HCT116 (cell line): Measurements from ENCODE around the gene OPN4. TPM values are rescaled to one million over a fixed set of nuclear protein-coding genes. Genes with fewer than 3 reads are reported as not detected.

Experiments
- ATAC-seq: fragments of 200-7000 bp; cut with Tn5 transposase; 2 replicates; pipeline ENCODE4 v1.9.1; 2020; ENCODE audit warnings: mild to moderate bottlenecking, moderate library complexity
- BruUV-seq: library from RNA; stranded (reverse); fragments of 400-500 nt; replicated peaks from 2 replicates; lab custom pipeline; 2021; lab: Mats Ljungman, UMichigan
- CTCF ChIA-PET: fragments of 300-600 bp; sonication (Branson Sonifier 250); formaldehyde crosslinking; loops from one replicate; lab custom pipeline; 2021; ENCODE audit warnings: antibody characterized with exemption; lab: Charles Lee
- POLR2A ChIA-PET: fragments of 300-600, 350-600 bp; sonication (Branson Sonifier 250); formaldehyde crosslinking; loops from one replicate; lab custom pipeline; 2021; ENCODE audit warnings: antibody characterized with exemption; lab: Charles Lee
- RAD21 ChIA-PET, 2 experiments: fragments of 300-600 bp; sonication (Branson Sonifier 250); formaldehyde crosslinking; loops; one replicate each; lab custom pipeline; 2023; ENCODE audit warnings: low total read pairs in 2 of 2; ENCODE audit not compliant: uncharacterized antibody in 2 of 2, unreplicated experiment in 2 of 2, low non-redundant PET in 1 of 2; lab: Charles Lee
- DNase-seq: peaks from one replicate; pipeline ENCODE4 v3.0.0-alpha.2; 2010; ENCODE audit warnings: low read depth, low spot score
- H2AFZ ChIP-seq: fragments of 200-600 bp; shearing (Covaris generic), sonication (generic); 2 replicates; pipeline ENCODE4 v1.6.1; 2017; ENCODE audit warnings: low read depth, mixed run types, mixed read lengths, antibody characterized with exemption, low read length; ENCODE audit not compliant: poor library complexity, severe bottlenecking
- H3K27ac ChIP-seq: 2 replicates; pipeline ENCODE4 v1.5.1; 2012; ENCODE audit warnings: low read depth, low read length
- H3K27me3 ChIP-seq: fragments of 200-600 bp; sonication (generic); 2 replicates; pipeline ENCODE4 v1.6.1; 2016; ENCODE audit warnings: mixed run types, low read length, mixed read lengths; ENCODE audit not compliant: insufficient read depth
- H3K36me3 ChIP-seq, 2 experiments: fragments of 200-500 bp in 1 of 2; fragments of 200-600 bp in 1 of 2; sonication (Bioruptor generic) in 1 of 2; sonication (generic) in 1 of 2; 2 replicates each; pipeline versions ENCODE4 v1.5.1 to v1.6.1; 2014 to 2016; ENCODE audit warnings: low read length in 2 of 2, inconsistent platforms in 1 of 2, mixed read lengths in 1 of 2, mixed run types in 1 of 2; ENCODE audit not compliant: insufficient read depth in 2 of 2, control insufficient read depth in 1 of 2
- H3K4me1 ChIP-seq, 2 experiments: fragments of 200-600 bp in 1 of 2; sonication (generic) in 1 of 2; 2 replicates each; pipeline versions ENCODE4 v1.5.1 to v1.6.1; 2012 to 2017; ENCODE audit warnings: low read length in 2 of 2, inconsistent platforms in 1 of 2, mild to moderate bottlenecking in 1 of 2, mixed read lengths in 1 of 2, mixed run types in 1 of 2, moderate library complexity in 1 of 2; ENCODE audit not compliant: insufficient read depth in 2 of 2, control insufficient read depth in 1 of 2
- H3K4me2 ChIP-seq: fragments of 200-600 bp; sonication (generic); 2 replicates; pipeline ENCODE4 v1.6.1; 2017; ENCODE audit warnings: mixed run types, low read length, mixed read lengths
- H3K4me3 ChIP-seq, 2 experiments: fragments of 200-600 bp in 1 of 2; sonication (generic) in 1 of 2; replicated peaks in 1 of 2; 2 replicates each; pipeline ENCODE4 v1.5.1; 2011 to 2016; ENCODE audit warnings: low read length in 2 of 2, control low read depth in 1 of 2, low read depth in 1 of 2, mild to moderate bottlenecking in 1 of 2, mixed read lengths in 1 of 2, mixed run types in 1 of 2
- H3K79me2 ChIP-seq: fragments of 200-600 bp; sonication (generic); 2 replicates; pipeline ENCODE4 v1.6.1; 2017; ENCODE audit warnings: mild to moderate bottlenecking, mixed run types, low read length, moderate library complexity, mixed read lengths; ENCODE audit not compliant: insufficient read depth
- H3K9ac ChIP-seq: fragments of 200-600 bp; sonication (generic); 2 replicates; pipeline ENCODE4 v1.6.1; 2016; ENCODE audit warnings: low read length, mixed read lengths
- H3K9me2 ChIP-seq: fragments of 200-600 bp; sonication (generic), shearing (Covaris generic); 2 replicates; pipeline ENCODE4 v1.6.1; 2017; ENCODE audit warnings: mixed run types, mild to moderate bottlenecking, moderate library complexity; ENCODE audit not compliant: insufficient read depth
- H3K9me3 ChIP-seq, 2 experiments: fragments of 200-500 bp in 1 of 2; fragments of 200-600 bp in 1 of 2; sonication (Bioruptor generic) in 1 of 2; sonication (generic) in 1 of 2; 2 replicates each; pipeline ENCODE4 v1.6.1; 2014 to 2017; ENCODE audit warnings: low read length in 2 of 2, mixed read lengths in 2 of 2, inconsistent platforms in 1 of 2, low read depth in 1 of 2, mild to moderate bottlenecking in 1 of 2, mixed run types in 1 of 2, moderate library complexity in 1 of 2; ENCODE audit not compliant: control insufficient read depth in 1 of 2, insufficient read depth in 1 of 2
- H4K20me1 ChIP-seq: fragments of 200-600 bp; sonication (generic), shearing (Covaris generic); 2 replicates; pipeline ENCODE4 v1.6.1; 2017; ENCODE audit warnings: mixed run types, mild to moderate bottlenecking, moderate library complexity; ENCODE audit not compliant: insufficient read depth
- EZH2 ChIP-seq: fragments of 200-600 bp; sonication (generic); IDR thresholded peaks from 2 replicates; pipeline ENCODE4 v1.6.1; 2017; ENCODE audit warnings: antibody characterized with exemption, mixed run types
- FOSL1 ChIP-seq: IDR thresholded peaks from 2 replicates; pipeline ENCODE4 v1.6.1; 2012; ENCODE audit warnings: low read depth
- MAX ChIP-seq: IDR thresholded peaks from 2 replicates; pipeline ENCODE4 v1.6.1; 2012
- REST ChIP-seq: IDR thresholded peaks from 2 replicates; pipeline ENCODE4 v1.6.1; 2012; ENCODE audit warnings: low read depth
- SIN3A ChIP-seq: IDR thresholded peaks from 2 replicates; pipeline ENCODE4 v1.6.1; 2012; ENCODE audit warnings: low read depth
- SP1 ChIP-seq: IDR thresholded peaks from 2 replicates; pipeline ENCODE4 v1.6.1; 2012; ENCODE audit warnings: low read depth
- SRF ChIP-seq: IDR thresholded peaks from 2 replicates; pipeline ENCODE4 v1.6.1; 2012; ENCODE audit warnings: low read depth
- YY1 ChIP-seq: IDR thresholded peaks from 2 replicates; pipeline ENCODE4 v1.6.1; 2011; ENCODE audit warnings: low read length, low read depth, moderate library complexity, mild to moderate bottlenecking; ENCODE audit not compliant: insufficient replicate concordance; ENCODE audit errors: extremely low read depth
- ZBTB33 ChIP-seq: IDR thresholded peaks from 2 replicates; pipeline ENCODE4 v1.6.1; 2011; ENCODE audit warnings: mild to moderate bottlenecking, low read length, moderate library complexity; ENCODE audit not compliant: insufficient replicate concordance; ENCODE audit errors: extremely low read depth
- ZNF274 ChIP-seq: fragments of 200-500 bp; sonication (Bioruptor generic); IDR thresholded peaks from 2 replicates; pipeline ENCODE4 v1.6.1; 2014; ENCODE audit warnings: mild to moderate bottlenecking, low read depth, low read length, inconsistent platforms
- intact Hi-C: fragments of 100-400 bp; cut with micrococcal nuclease; formaldehyde crosslinking; loops from 2 replicates; pipeline ENCODE4 v1.10.0; 2022
- total RNA-seq: library from RNA; stranded (reverse); gene quantifications from one replicate; pipeline ENCODE4 v1.2.1, GENCODE V29; 2021; ENCODE audit not compliant: unreplicated experiment

Gene OPN4
- total RNA-seq, 1 experiment from 2014 or later = not detected

GRCh38 chr10:86663576-86664339 lies 9.4 kb downstream of the OPN4 start:
- H2AFZ ChIP-seq = no peak overlapping the region
- H3K27ac ChIP-seq = no peak overlapping the region
- no peaks in the 10 kb centered on the region for H3K9me3 ChIP-seq
- ATAC-seq (no peak), DNase-seq (no peak)
- H3K4me2 ChIP-seq = no peak overlapping the region
- no peaks in the 10 kb centered on the region for H3K36me3 ChIP-seq
- no TSS peak for BruUV-seq
- H3K4me3 ChIP-seq = no peak overlapping the region
- CTCF ChIA-PET = no interaction called here
- intact Hi-C loops = no loop called here
- no peaks in the 10 kb centered on the region for H3K79me2 ChIP-seq
- no peaks in the 10 kb centered on the region for H4K20me1 ChIP-seq
- H3K9me2 ChIP-seq = no peaks in the 10 kb centered on the region
- no peaks in the 10 kb centered on the region for H3K27me3 ChIP-seq
- POLR2A ChIA-PET = no interaction called here
- H3K9ac ChIP-seq = no peak overlapping the region
- H3K4me1 ChIP-seq = peaks cover 8 to 12% of the 10 kb centered on the region in 2 experiments
- RAD21 ChIA-PET = no interaction called here
- TF ChIP-seq YY1 (no peak), SP1 (no peak), SRF (no peak), ZNF274 (no peak), EZH2 (no peak), SIN3A (no peak), ZBTB33 (no peak), REST (no peak), MAX (no peak), FOSL1 (no peak)
- TF ChIP-seq, all 23 proteins: peak for 0
